BLaER1 (cell line): Measurements from ENCODE around the gene GGNBP2.

Experiments
- H3K27ac ChIP-seq: shearing (Covaris generic); formaldehyde crosslinking; 2 replicates; pipeline ENCODE4 v1.8.1; 2022
- H3K27me3 ChIP-seq: shearing (Covaris generic); formaldehyde crosslinking; 2 replicates; pipeline ENCODE4 v1.8.1; 2022
- H3K36me3 ChIP-seq: shearing (Covaris generic); formaldehyde crosslinking; 2 replicates; pipeline ENCODE4 v1.8.1; 2022
- H3K4me1 ChIP-seq: shearing (Covaris generic); formaldehyde crosslinking; 2 replicates; pipeline ENCODE4 v1.8.1; 2022
- H3K4me2 ChIP-seq: shearing (Covaris generic); formaldehyde crosslinking; 2 replicates; pipeline ENCODE4 v1.8.1; 2022
- H3K4me3 ChIP-seq: shearing (Covaris generic); formaldehyde crosslinking; 2 replicates; pipeline ENCODE4 v1.8.1; 2022
- H3K9ac ChIP-seq: shearing (Covaris generic); formaldehyde crosslinking; 2 replicates; pipeline ENCODE4 v1.8.1; 2022
- H3K9me3 ChIP-seq: shearing (Covaris generic); formaldehyde crosslinking; 2 replicates; pipeline ENCODE4 v1.8.1; 2022
- H4K20me1 ChIP-seq: shearing (Covaris generic); formaldehyde crosslinking; 2 replicates; pipeline ENCODE4 v1.8.1; 2022
- Cebpa-rat ChIP-seq: shearing (Covaris generic); IDR thresholded peaks from 2 replicates; pipeline ENCODE4 v1.8.1; 2022

The GGNBP2 gene

DNA sequence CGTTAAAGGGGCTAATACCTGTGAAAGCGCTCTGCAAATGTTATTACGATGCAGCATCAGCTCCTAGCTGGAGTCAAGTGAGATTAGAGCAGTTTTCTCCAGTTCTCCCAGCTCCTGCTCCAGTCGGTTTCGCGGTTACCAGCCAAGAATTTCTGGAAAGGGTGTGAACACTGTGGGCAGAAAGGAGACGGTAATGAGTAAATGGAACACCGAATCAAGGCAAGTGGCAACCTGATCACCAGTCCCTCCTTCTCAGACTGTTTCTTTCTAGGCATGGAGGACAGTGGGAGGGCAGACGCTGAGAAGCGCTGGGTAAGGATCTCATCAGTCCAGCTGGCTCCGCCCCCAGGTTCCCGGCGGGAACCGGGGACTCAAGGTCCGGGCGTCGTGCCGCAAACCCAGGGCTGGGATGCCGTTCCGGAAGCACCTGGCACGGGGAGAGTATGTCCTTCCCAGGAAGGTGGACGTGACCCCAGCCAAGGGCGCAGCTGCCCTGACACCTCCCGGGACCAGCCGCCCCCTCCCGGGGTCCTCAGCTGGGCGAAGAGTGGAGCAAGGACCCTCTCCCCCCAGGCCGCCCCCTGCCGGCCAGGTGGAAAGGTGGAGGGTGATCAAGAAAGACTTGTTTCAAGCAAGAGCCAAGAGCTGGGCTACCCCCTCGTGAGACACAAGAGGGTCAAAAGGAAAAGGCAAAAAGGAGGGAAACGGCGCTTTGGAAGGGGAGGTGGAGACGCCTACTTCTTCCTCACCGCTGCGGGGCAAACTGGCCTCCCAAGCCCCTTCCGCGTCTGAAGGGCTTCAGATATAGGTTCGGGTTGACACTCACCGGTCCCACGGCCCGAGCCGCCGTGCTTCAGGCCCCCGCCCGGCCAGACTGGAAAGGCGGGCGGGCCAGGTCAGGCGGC, 10.5 kb upstream of the GGNBP2 start:
- Histone ChIP-seq H3K9me3 (no peaks in the 10 kb centered on the region), H3K4me1 (peaks cover 25% of the 10 kb centered on the region), H3K9ac (peak overlapping the region; percentile 97), H3K36me3 (peaks cover 62% of the 10 kb centered on the region), H3K27ac (peak overlapping the region; percentile 98), H3K4me2 (peak overlapping the region; percentile 92), H3K4me3 (peak overlapping the region; percentile 84), H3K27me3 (no peaks in the 10 kb centered on the region), H4K20me1 (0 out of 2 replicates have a peak, but pooled peaks cover 7% of the 10 kb centered on the region)
- no peak for TF ChIP-seq Cebpa-rat

- Histone ChIP-seq H4K20me1 (no peaks in the 10 kb centered on the region), H3K9ac (peak within 1 kb of the TSS; percentile 97), H3K9me3 (no peaks in the 10 kb centered on the region), H3K27ac (peak within 1 kb of the TSS; percentile 98), H3K4me2 (peak within 1 kb of the TSS; percentile 92), H3K4me1 (peaks cover 25% of the 10 kb centered on the region), H3K27me3 (no peaks in the 10 kb centered on the region), H3K36me3 (peaks cover 53% of the 10 kb centered on the region), H3K4me3 (peak within 1 kb of the TSS; percentile 84)
- no peak for TF ChIP-seq Cebpa-rat
Observed at GRCh38 chr17:36534840-36535668, 9.7 kb upstream of the GGNBP2 start, which contains the start of the genes MYO19 and PIGW. MYO19 (minus strand) TSS chr17:36534868; CDS start chr17:36532538, 2,330 bp downstream. PIGW (plus strand) TSS chr17:36534987; CDS start chr17:36537102, 2,115 bp downstream.

DNA sequence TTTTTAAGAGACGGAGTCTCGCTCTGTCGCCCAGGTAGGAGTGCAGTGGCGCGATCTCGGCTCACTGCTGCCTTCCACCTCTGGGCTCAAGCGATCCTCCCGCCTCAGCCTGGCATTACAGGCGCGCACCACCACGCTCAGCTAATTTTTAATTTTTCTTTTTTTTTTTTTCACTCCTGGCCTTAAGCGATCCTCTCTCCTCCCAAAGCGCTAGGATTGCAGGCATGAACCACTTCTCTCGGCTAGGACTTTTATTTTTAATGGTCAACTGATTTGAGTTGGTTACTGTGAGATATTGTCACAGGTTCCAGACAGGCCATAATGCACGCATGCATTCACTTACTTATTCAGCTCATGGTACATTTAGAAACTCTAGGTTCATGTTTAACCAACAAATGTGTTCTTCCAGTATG, 9.0 kb upstream of the GGNBP2 start:
- Histone ChIP-seq H3K27ac (peak overlapping the region; percentile 98), H3K4me3 (peak overlapping the region; percentile 84), H3K27me3 (no peaks in the 10 kb centered on the region), H3K4me2 (peak overlapping the region; percentile 92), H3K4me1 (peaks cover 25% of the 10 kb centered on the region), H3K9ac (peak overlapping the region; percentile 97), H3K9me3 (no peaks in the 10 kb centered on the region), H4K20me1 (no peaks in the 10 kb centered on the region), H3K36me3 (peaks cover 47% of the 10 kb centered on the region)
- no peak for TF ChIP-seq Cebpa-rat

- H4K20me1 ChIP-seq = peaks cover 3% of the 10 kb centered on the region
- H3K4me2 ChIP-seq = no peak overlapping the region
- peaks cover 22% of the 10 kb centered on the region for H3K4me1 ChIP-seq
- no peak overlapping the region for H3K9ac ChIP-seq
- TF ChIP-seq Cebpa-rat = no peak
- no peaks in the 10 kb centered on the region for H3K27me3 ChIP-seq
- H3K9me3 ChIP-seq = no peaks in the 10 kb centered on the region
- H3K36me3 ChIP-seq = peaks cover 18% of the 10 kb centered on the region
- H3K27ac ChIP-seq = no peak overlapping the region
- H3K4me3 ChIP-seq = no peak overlapping the region
Observed at GRCh38 chr17:36540696-36541095, 4.0 kb upstream of the GGNBP2 start.

GRCh38 chr17:36542755-36543154, 2.0 kb upstream of the GGNBP2 start:
- no peak overlapping the region for H3K27ac ChIP-seq
- H3K4me2 ChIP-seq = no peak overlapping the region

DNA sequence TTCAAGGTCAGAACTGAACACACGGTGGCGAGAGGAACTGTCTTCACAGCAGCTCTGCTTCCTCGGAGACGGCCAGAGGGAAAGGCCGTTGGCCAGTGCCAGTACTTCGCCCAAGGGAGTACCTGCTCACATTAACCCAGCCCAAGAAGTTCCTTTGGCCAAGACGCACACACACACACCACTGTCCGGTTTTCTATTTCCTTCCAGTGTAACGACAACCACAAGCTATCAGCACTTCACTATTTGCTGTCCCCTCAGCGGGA, 744 bp upstream of the GGNBP2 start:
- Histone ChIP-seq H3K4me1 (peaks cover 29% of the 10 kb centered on the region), H3K9me3 (no peaks in the 10 kb centered on the region), H3K4me2 (peak overlapping the region; percentile 90), H3K27ac (peak overlapping the region; percentile 95), H3K27me3 (no peaks in the 10 kb centered on the region), H3K36me3 (peaks cover 7% of the 10 kb centered on the region; the same call in 1 of the 2 replicates), H4K20me1 (peaks cover 35% of the 10 kb centered on the region), H3K9ac (peak overlapping the region; percentile 96), H3K4me3 (peak overlapping the region; percentile 81)
- no peak for TF ChIP-seq Cebpa-rat

More at GRCh38 chr17:36542755-36543154, 2.0 kb upstream of the GGNBP2 start:
- Histone ChIP-seq H3K9me3 (no peaks in the 10 kb centered on the region), H3K36me3 (peaks cover 9% of the 10 kb centered on the region; the same call in 1 of the 2 replicates), H3K9ac (no peak overlapping the region), H3K4me3 (no peak overlapping the region), H3K27me3 (no peaks in the 10 kb centered on the region), H3K4me1 (peaks cover 23% of the 10 kb centered on the region), H4K20me1 (peaks cover 23% of the 10 kb centered on the region)
- no peak for TF ChIP-seq Cebpa-rat

DNA sequence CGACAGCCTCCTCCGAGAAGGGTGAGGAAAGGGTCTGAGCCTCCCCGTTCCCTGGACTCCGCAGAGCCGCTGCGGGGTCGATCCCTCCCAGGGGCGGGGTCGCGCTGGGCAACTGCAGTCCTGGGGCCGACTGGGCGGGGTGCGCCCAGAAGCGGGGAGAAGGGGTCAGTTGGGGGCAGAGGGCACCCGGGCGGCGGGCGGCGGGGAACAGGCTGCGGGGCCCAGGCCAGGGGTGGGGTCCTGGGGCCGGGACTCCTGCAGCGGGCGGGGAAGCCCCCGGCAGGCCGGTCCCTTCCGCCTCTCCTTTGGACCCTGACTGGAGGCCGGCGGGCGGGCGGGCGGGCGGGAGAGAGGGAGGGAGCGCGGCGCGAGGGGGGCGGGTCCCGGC, 352 bp downstream of the GGNBP2 start:
- peaks cover 34% of the 10 kb centered on the region for H3K4me1 ChIP-seq
- H4K20me1 ChIP-seq = peaks cover 46% of the 10 kb centered on the region
- TF ChIP-seq Cebpa-rat = no peak
- peak overlapping the region; percentile 81 for H3K4me3 ChIP-seq
- peak overlapping the region; percentile 96 for H3K9ac ChIP-seq
- H3K9me3 ChIP-seq = no peaks in the 10 kb centered on the region
- peak overlapping the region; percentile 95 for H3K27ac ChIP-seq
- no peaks in the 10 kb centered on the region for H3K27me3 ChIP-seq
- peaks cover 12% of the 10 kb centered on the region; the same call in 1 of the 2 replicates for H3K36me3 ChIP-seq
- peak overlapping the region; percentile 36; the same call in 1 of the 2 replicates for H3K4me2 ChIP-seq

- H3K36me3 ChIP-seq = peaks cover 13% of the 10 kb centered on the region; the same call in 1 of the 2 replicates
- no peaks in the 10 kb centered on the region for H3K27me3 ChIP-seq
- peak; percentile 91 for TF ChIP-seq Cebpa-rat
- H3K9ac ChIP-seq = peak overlapping the region; percentile 94
- H3K4me3 ChIP-seq = peak overlapping the region; percentile 81
- H4K20me1 ChIP-seq = peaks cover 53% of the 10 kb centered on the region
- peak overlapping the region; percentile 93 for H3K27ac ChIP-seq
- H3K4me1 ChIP-seq = peaks cover 41% of the 10 kb centered on the region
- H3K9me3 ChIP-seq = no peaks in the 10 kb centered on the region
- H3K4me2 ChIP-seq = peak overlapping the region; percentile 92
Observed at GRCh38 chr17:36545465-36546417, 1.0 kb downstream of the GGNBP2 start.
